GM19238 (cell line): ENCODE data around the gene GPR15LG.
"Not testable (repeated sequence)": the region's sequence is repeated elsewhere in the genome, so short reads cannot be mapped to it uniquely, and the experiment has no call there.

Experiments used
- DNase-seq: peaks from one replicate; pipeline ENCODE4 v3.0.0; 2011; ENCODE audit warnings: low spot score; ENCODE audit not compliant: insufficient read length

Gene GPR15LG

DNA sequence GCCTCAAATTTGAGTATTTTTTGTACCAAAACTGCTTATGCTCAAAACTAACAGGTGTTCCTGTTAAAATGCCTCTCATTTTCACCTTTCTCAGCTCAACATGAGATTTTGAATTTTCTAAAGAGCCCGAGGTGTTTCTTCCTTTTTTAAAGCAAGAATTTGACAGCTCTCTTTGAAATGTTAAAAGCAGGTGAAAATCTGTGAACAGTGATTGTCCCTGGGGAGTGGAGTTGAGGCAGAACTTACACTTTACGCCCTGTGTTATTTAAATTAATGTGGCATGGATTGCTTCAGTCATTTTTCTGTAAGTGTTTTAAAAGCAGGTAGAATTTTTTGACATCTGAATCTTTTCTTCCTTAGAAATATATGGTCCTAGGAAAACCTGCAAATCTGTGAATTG lies 9.2 kb upstream of the GPR15LG start:
- no peak for DNase-seq

DNA sequence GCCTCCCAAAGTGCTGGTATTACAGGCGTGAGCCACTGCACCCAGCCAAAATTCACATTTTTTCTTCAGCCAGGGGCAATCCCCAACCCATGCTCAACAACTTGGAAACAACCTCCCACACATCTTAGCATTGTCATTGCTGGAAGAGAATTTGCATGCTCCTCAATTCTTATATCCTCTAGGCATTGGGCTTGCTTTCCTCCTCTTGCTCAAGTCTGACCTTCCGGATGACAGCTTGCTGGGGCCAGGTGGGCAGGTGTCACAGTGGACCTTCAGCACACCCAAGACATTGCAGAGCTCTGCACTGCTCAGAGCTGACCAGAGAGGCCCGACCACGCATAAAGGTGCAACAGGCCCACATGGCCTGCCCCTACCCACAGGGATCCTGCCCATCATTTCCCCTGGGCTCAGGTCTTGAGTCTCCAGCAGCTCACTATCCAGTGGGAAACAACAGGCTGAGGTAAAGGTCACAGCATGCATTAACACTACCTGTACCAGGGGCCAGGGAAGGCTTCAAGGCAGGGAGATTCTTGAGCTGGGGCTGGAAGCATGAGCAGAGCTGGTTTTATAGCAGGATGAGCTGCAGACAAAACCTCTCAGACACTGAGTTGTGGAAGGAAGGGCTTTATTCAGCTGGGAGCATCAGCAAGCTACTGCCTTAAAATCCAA lies 6.8 kb upstream of the GPR15LG start:
- DNase-seq: no peak

DNA sequence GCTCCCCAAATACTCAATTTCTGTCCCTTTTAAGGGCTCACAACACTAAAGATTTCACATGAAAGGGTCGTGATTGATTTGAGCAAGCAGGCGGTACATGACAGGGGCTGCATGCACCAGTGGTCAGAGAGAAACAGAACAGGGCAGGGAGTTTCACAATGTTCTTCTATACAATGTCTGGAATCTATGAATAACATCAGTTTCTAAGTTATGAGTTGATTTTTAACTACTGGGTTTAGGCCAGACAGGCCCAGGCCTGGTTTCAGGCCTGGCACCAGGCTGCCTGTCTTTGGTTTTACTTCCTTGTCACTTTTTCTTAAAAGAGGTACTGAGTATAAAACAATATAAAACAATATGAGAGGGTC lies 6.3 kb upstream of the GPR15LG start:
- not testable (repeated sequence) for DNase-seq

DNA sequence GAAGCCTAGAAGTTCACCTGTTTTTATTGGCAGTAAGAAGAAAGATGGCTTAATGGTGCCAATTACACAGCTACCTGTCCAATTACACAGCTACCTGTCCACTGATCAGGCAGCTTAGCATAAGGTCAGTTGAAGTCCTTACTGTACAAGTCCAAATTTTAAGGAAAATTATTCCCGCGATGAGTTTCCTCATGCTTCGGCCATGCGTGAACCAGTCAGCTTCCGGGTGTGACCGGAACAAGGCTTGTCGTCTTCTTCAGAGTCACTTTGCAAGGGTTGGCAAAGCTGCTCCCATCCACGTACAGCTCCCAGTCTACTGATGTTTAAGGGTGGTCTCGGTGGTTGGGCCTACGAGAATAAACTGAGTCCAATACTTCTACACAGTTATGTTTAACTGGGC lies 5.2 kb upstream of the GPR15LG start:
- DNase-seq: not testable (repeated sequence)

DNA sequence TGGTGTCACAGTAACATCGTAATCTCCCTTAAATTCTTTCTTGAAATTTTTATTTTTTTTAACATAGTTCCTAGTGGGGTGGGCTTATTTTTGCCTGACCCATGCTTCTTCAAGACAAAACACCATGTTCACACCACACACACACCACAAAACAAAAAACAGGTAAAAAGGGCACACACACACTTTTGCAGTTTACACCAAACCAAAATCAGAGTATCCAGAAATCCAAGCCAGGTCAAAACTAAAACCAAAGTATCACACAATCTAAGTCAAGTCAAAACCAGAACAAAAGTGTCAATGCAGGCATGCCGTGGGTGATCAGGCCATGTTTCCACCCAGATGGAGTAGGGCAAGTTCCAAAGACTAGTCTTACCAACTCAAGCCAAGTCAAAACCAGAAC lies 2.4 kb upstream of the GPR15LG start:
- not testable (repeated sequence) for DNase-seq

DNA sequence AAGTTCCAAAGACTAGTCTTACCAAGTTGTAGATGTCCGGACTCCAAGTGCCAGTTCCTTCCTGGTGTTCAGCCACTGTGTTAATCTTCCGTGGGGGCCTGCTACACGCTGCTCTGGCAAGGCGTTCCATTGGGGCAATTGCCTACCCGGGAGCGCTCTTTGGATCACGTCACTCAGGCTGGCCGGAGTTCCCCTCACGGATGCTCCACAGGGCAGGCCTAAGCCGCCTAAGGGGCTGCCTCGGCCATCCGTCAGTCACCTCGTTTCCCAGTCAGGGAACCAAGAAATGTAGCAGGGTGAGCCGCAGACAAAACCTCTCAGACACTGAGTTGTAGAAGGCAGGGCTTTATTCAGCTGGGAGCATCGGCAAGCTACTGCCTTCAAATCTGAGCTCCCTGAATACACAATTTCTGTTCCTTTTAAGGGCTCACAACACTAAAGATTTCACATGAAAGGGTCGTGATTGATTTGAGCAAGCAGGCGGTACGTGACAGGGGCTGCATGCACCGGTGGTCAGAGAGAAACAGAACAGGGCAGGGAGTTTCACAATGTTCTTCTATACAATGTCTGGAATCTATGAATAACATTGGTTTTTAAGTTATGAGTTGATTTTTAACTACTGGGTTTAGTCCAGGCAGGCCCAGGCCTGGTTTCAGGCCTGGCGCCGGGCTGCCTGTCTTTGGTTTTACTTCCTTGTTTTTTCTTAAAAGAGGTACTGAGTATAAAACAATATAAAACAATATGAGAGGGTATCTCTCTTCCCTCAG lies 1.7 kb upstream of the GPR15LG start:
- not testable (repeated sequence) for DNase-seq

DNA sequence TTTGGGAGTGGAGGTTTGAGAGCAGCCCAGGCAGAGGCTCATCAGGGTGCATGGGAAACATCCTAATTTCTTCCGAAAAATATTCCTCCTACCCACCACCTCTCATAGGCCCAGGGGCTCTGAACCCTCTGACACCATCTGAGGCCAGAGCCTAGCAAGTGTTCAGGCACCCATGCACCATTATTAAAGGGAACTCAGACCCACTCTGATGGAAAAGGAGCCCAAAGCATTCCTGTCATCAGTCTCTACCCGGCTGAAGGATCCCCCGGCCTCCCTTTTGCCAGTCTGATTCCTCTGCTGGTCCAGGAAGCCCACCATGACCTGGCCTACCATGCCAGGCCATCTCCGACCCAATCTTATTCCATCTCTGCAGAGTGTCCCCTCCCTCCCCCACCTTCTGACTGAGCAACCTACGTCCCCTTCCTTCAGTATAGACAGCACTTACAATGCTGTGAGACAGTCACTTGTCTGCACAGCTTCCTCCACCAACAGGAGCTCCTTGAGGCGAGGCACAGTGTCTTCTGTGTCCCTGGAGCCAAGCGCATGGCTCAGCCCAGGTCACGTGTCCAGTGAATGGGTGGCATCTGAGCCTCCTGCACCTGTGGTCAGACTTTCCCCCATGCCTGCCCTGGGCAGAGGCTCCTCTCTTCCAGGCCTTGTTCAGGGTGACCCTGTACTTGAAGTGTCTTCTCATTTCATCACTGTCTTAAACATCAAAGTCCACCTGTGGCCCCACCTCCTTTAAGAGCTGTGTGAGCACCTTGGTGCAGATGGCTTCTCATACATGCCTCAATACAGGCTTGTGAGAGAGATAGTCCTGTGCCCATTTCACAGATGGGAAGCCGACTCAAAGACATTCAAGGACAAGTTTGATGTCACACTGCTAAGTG lies 889 bp upstream of the GPR15LG start:
- DNase-seq: no peak

DNA sequence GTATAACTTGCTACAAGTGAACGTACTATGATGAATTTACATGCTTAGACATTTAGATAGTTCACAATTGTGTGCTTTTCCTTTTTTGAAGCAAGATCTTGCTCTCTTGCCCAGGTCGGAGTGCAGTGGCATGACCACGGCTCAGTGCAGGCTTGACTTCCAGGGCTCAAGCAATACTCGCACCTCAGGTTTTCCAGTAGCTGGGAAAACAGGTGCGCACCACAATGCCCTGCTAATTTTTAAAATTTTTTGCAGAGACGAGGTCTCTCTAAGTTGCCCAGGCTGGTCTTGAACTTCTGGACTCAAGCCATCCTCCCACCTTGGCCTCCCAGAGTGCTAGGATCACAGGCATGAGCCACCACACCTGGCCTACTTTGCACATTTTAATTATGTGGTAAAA lies 1.8 kb downstream of the GPR15LG start:
- no peak for DNase-seq

DNA sequence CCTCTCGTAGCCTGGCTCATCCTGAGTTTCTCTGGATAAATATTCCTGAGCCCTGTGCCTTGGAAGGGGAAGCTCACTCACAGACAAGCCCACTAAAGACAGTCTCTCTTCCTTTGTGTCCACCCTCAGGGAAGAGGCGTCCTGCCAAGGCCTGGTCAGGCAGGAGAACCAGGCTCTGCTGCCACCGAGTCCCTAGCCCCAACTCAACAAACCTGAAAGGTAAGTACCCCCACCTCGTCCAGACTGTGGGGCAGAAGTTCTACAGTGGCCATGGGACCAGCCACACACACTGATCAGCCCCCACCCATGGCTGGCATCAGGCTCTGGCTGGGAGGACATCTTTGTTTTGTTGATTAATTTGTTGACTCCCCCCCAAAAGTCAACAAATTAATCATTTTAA lies 2.8 kb downstream of the GPR15LG start:
- DNase-seq: no peak

DNA sequence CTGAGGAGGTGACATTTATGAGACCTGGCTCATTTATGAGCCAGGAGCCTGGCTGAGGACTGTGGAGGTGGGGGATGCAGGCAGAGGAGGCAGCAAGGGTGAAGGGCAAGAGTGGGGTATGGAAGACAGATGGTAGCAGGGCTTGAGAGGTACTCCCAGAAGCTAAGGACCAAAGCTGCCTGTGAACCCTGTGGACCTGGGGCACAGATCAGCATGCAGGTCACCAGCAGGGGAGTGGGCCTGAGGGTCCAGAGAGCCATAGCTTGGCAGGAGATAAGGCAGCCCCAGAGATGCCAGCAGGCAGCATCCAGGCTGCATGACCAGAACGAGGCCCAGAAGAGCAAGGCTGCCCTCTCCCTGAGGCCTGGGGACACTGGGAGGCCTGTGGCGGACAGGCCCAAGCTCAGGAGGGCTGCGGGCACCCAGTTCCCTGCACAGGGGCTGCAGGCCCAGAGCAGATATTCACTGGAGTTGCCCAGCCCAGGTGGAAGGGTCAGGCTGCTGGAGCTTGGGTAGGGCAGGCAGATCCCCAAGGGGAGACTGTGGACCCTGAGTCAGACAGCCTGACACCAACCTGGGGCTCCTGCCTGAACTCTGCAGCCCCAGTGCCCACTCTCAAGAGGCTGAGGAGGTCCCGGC lies 3.4 kb downstream of the GPR15LG start:
- DNase-seq: no peak

DNA sequence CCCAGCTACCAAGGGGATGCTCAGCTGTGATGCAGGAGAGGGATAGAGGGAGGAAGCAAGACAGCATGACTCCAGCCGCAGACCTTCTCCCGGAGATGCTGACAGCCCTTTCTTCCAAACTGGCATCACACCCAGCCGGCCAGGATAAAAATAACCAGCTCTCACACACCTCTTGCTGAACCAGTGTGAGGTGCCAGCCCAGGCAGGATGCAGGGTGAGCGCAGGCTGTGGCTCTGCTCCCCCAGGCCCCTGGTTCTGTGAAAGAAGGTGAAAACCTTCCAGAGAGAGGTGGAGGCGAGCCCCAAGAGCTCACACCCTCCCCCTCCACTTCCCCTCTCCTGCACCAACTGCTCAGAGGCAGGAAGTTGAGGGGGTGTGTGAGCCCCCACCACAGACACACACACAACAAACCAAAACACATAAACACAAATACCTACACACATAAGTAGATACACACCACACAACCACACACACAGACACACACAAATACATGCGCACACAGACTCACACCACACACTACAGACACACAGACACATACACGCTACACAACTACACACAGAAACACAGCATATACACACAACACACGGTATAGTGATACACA lies 4.0 kb downstream of the GPR15LG start:
- no peak for DNase-seq

DNA sequence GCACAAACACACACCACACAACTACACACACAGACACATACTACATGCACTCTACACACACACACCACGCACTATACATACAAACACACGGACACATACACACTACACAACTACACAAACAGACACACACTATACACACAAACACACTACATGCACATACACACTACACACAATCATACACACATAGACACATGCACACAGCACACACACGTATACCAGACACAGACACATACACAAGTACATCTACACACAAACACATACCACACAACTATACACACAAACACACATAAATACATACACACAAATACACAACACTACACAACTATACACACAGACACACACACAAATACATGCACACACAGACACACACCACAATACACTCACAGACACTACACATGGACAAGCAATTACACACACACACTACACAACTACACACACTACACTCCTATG lies 4.6 kb downstream of the GPR15LG start:
- DNase-seq: no peak

DNA sequence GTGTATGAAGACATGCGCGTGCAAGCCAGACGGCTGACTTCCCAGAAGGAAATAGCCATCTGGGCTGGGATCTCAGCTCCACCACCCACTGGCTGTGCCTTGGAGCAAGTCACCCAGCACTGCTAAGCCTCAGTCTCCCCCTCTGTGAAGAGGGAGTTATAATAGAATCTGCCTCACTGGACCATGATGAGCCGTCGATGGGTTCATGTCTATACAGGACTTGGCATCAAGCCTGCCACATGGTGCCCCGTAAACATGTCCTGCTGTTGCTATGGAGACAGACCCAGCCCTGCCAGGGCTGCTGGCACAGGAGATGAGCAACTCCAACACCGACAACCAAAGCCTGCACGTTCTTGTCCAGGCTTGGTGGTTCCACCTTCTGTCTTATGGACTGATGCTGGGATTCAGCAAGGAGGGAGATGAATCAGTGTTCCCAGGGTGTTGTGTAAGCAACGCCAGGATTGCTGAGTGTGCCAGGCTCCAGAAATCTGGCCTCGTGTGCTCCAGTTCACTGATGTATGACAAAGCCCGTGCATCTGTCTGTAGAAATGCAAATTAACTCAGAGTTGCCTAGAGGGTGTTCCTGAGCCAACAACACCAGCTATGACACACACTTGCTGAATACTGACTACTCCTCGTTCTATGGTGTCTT lies 5.6 kb downstream of the GPR15LG start:
- DNase-seq: no peak

DNA sequence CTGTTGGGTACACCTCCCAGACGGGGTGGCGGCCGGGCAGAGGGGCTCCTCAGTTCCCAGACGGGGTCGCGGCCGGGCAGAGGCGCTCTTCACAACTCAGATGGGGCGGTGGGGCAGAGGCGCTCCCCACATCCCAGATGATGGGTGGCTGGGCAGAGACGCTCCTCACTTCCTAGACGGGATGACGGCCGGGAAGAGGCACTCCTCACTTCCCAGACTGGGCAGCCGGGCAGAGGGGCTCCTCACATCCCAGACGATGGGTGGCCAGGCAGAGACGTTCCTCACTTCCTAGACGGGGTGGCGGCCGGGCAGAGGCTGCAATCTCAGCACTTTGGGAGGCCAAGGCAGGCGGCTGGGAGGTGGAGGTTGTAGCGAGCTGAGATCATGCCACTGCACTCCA lies 6.8 kb downstream of the GPR15LG start:
- DNase-seq: not testable (repeated sequence)

DNA sequence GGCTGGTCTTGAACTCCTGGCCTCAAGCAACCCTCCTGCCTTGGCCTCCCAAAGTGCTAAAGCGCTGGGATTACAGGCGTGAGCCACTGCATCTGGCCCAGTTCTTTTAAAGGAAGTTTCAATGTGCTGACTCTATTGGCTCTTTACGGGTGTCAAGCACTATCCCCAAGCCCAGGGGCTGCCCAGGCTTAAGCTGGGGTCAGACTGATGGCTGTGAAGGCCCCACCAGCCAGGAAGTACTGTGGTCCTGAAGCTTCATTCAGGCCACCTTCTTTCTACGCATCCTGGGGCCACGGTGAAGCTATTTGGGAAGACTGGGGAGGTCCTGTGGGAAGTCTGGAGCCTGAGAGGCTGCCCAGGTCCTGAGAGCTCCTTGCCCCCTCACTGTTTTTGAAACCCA lies 8.0 kb downstream of the GPR15LG start:
- DNase-seq: no peak

DNA sequence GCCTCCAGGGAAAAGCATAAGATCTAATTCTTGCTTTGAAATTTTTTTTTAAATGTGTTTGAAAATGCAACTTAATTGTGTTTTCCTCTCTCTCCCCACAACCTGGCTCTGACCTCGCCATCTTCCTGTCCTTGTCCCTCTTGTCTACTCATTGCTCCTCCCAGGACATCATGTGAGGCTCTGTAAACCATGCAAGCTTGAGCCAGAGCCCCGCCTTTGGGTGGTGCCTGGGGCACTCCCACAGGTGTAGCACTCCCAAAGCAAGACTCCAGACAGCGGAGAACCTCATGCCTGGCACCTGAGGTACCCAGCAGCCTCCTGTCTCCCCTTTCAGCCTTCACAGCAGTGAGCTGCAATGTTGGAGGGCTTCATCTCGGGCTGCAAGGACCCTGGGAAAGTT lies 10.9 kb downstream of the GPR15LG start:
- no peak for DNase-seq

DNA sequence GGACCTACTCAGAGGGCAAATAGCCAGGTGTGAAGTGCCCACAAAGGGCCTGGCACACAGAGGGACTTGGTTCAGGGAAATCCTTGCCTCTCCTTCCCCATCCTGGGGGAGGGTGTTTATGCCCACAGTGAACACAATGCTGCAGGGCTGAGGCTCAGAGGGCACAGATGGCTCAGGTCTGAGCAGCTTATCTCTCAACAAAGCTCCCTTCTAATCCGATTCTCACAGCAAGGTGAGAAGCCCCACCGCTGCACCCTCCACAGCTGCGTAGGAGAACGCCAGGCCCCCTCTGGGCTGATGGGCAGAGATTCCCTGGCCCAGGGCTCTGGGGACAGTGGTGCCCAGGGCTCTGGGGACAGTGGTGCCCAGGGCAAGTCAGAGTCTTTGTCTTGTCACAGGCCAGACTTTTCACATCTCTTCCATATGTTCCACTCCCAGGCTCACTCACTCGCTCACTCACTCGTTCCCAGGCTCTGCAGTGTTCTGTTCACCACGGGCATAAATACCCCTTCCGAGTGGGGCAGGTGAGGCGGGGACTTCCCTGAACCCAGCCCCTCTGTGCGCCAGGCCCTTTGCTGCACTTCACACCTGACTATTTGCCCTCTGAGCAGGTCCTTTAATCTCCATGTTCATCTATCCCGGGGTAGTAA lies 12.1 kb downstream of the GPR15LG start:
- DNase-seq: no peak

DNA sequence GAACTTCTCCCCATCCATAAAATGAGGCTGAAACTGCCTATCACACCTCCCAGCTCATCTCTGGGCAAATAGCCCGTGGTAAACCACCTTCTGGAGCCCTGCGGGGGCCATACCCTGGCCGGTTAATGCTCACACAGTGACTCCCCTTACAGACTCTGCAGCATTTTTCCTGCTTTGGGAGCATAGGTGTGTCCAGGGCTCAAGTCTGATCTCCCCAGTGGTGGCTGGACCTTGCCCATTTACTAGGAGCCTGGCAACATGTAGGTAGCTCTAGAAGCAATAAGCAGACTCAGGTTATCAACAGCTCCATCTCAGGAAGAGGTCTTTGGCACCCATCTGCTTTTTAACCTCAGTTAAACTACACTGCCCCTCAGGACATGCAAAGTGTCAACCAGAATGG lies 15.2 kb downstream of the GPR15LG start:
- DNase-seq: no peak

DNA sequence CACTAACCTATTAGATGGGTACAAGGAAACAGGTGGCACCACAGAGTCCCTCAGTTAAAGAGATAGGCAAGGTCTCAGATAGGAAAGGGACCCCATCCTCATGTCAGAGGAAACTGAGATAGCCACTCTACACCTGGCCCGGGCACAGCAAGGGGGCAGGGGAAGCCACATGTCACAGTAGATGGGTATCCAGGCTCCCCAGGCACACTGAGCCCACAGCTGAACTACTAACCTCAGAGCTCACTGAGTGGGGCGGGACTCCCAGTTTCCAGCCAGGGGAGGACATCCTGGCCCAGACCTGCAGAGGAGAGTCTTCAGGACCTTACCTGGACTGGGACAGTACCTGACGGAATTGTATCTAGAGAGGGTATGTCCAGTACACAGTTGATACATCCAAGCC lies 17.0 kb downstream of the GPR15LG start:
- no peak for DNase-seq

DNA sequence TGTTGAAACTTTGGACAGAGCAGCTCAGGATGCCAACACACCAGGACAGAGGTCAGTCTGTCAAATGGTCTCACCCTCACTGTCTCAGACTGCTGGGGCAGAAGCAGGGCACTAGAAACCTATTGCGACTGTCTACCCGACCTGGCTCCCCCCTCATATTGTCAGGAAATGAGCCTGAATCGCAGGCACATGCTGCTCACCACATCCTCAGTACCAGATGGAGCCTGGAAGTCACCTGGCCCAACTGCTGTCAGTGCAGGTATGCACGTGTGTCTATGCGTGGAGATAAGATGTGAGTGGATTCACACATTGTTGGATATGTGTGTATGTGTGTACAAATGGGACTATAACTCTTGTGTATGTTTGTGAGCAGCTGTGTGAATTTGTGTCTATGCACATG lies 17.5 kb downstream of the GPR15LG start:
- no peak for DNase-seq
